Esophagus muscularis mucosa (tissue), 4 donors: ENCODE results near the gene ATP2B1. TPM values are rescaled to one million over a fixed set of nuclear protein-coding genes. Genes with fewer than 3 reads are reported as not detected.

Experiments used
- DNase-seq: peaks from one replicate; pipeline ENCODE4 v3.0.0-alpha.2; 2017; ENCODE audit errors: extremely low spot score
- H3K27ac ChIP-seq, 4 donors: fragments of 200-600 bp; sonication (generic); replicated peaks in 1 of 4; 1 replicate in 3 of 4; 2 replicates in 1 of 4; pipeline ENCODE4 v1.5.1; 2016 to 2019; ENCODE audit warnings: mild to moderate bottlenecking in 1 of 4
- H3K27me3 ChIP-seq, 4 donors: fragments of 200-600 bp; sonication (generic); one replicate each; pipeline versions ENCODE4 v1.5.1 to v1.6.0; 2016 to 2019
- H3K36me3 ChIP-seq, 4 donors: fragments of 200-600 bp; sonication (generic); one replicate each; pipeline ENCODE4 v1.5.1; 2016 to 2019
- H3K4me1 ChIP-seq, 4 donors: fragments of 200-600 bp; sonication (generic); one replicate each; pipeline ENCODE4 v1.5.1; 2016 to 2019
- H3K4me3 ChIP-seq, 4 donors: fragments of 200-600 bp; sonication (generic); 1 replicate in 2 of 4; 2 replicates in 2 of 4; pipeline ENCODE4 v1.5.1; 2016 to 2019; ENCODE audit warnings: mild to moderate bottlenecking in 4 of 4, moderate library complexity in 1 of 4
- H3K9me3 ChIP-seq, 4 donors: fragments of 200-600 bp; sonication (generic); 1 replicate in 3 of 4; 2 replicates in 1 of 4; pipeline ENCODE4 v1.5.1; 2016 to 2019
- EP300 ChIP-seq: sonication (generic); formaldehyde crosslinking; IDR thresholded peaks from one replicate; pipeline ENCODE4 v1.6.1; 2017; ENCODE audit warnings: antibody characterized with exemption
- POLR2A ChIP-seq: fragments of 450-650 bp; IDR thresholded peaks from one replicate; pipeline ENCODE4 v1.6.1; 2017; ENCODE audit warnings: antibody characterized with exemption, moderate library complexity, mild to moderate bottlenecking, low read depth
- POLR2AphosphoS5 ChIP-seq, 2 donors: sonication (generic); formaldehyde crosslinking; IDR thresholded peaks; one replicate each; pipeline ENCODE4 v1.6.1; 2017; ENCODE audit warnings: antibody characterized with exemption in 2 of 2
- WGBS: methylation state at CpG from one replicate; pipeline ENCODE4 v1.1.5; 2018; 5-methylcytosine and 5-hydroxymethylcytosine counted together
- intact Hi-C: fragments of 100-400 bp; cut with DNase I; formaldehyde crosslinking; loops from one replicate; pipeline ENCODE4 v1.15.1; 2023
- total RNA-seq, 4 donors: library from RNA; depleted of rRNA; stranded (reverse); fragments of >200 nt; gene quantifications; one replicate each; pipeline versions ENCODE4 v1.1.0 to v1.2.1, GENCODE V29; 2016
- TF ChIP-seq, protein P1 (sequence below), 3 experiments: fragments of 200-600 bp in 2 of 3; fragments of 450-650 bp in 1 of 3; sonication (generic) in 2 of 3; IDR thresholded peaks; one replicate each; pipeline ENCODE4 v1.5.1; 2017 to 2019; ENCODE audit warnings: antibody characterized with exemption in 3 of 3, mild to moderate bottlenecking in 2 of 3, moderate library complexity in 1 of 3

The ATP2B1 gene
- total RNA-seq, 4 donors from 2014 or later: 16.0 to 36.9 (median 20.7) TPM

DNA sequence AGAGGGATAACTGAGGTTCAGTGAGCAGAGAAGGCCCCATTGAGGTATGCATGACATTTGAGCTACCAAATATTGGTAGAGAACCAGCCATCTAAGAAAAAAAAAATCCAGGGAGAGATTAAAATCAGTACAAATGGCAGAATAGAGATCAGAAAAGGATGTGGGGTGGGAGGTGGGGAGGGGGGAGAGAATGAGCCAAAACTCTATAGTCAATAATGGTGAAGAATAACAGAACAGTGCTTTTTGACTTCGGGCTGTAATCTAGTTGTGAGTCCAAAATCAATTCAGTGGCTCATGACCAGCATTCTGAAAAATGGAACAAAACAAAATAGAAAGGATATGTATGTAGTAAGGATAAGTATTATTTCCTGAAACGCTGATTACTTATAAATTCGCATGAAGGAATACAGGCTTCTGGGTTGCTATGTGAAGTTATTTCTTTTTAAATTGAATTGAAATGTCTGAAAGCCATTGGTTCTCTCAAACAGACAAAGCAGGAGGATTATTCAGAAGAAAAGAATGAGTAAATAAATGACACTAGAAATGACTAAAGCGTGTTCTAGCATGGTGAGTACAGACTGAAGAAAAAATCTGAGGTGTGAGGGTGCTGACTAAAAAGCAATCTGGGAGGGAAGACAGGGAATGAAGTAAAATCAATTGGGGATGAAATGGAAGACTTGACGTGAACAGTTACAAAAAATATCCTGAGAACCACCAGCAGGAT is 72.4 kb downstream of the ATP2B1 start:
- Histone ChIP-seq H3K9me3 (no peaks in the 10 kb centered on the region), H3K36me3 (peaks cover 0 to 16% (median 6%) of the 10 kb centered on the region in 4 donors), H3K27ac (no peak overlapping the region), H3K4me3 (no peak overlapping the region), H3K27me3 (no peaks in the 10 kb centered on the region), H3K4me1 (peaks cover 0 to 11% (median 4%) of the 10 kb centered on the region in 4 donors)
- WGBS: 82% methylated on average over 5 of the region's 5 CpGs
- intact Hi-C loops: no loop called here
- DNase-seq: no peak
- TF ChIP-seq POLR2A (no peak), POLR2AphosphoS5 (IDR thresholded peaks at IDR 0.05) (no peak), EP300 (no peak)
- TF ChIP-seq, protein P1, sequence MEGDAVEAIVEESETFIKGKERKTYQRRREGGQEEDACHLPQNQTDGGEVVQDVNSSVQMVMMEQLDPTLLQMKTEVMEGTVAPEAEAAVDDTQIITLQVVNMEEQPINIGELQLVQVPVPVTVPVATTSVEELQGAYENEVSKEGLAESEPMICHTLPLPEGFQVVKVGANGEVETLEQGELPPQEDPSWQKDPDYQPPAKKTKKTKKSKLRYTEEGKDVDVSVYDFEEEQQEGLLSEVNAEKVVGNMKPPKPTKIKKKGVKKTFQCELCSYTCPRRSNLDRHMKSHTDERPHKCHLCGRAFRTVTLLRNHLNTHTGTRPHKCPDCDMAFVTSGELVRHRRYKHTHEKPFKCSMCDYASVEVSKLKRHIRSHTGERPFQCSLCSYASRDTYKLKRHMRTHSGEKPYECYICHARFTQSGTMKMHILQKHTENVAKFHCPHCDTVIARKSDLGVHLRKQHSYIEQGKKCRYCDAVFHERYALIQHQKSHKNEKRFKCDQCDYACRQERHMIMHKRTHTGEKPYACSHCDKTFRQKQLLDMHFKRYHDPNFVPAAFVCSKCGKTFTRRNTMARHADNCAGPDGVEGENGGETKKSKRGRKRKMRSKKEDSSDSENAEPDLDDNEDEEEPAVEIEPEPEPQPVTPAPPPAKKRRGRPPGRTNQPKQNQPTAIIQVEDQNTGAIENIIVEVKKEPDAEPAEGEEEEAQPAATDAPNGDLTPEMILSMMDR (IDR thresholded peaks at IDR 0.05): no peak

DNA sequence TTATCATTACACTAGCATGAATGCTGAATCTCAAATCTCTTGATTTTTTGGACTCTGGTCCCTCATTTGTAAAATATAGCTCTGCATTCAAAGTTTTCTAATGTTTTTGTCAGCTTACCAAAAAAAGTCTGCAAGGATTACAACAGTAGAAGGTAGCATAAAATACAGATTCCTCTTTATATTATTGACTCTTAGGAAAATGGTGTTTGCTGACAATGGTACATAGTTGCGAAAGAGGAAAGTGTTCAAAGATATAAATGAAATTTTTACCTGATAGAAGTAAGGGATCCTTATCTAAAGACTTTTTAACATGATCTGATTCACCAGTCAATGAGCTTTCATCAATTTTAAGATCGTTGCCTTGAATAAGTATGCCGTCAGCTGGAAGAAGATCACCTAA is 74.1 kb downstream of the ATP2B1 start:
- Histone ChIP-seq H3K9me3 (no peaks in the 10 kb centered on the region), H3K27me3 (no peaks in the 10 kb centered on the region), H3K4me3 (no peak overlapping the region), H3K36me3 (peaks cover 0 to 18% (median 12%) of the 10 kb centered on the region in 4 donors), H3K4me1 (peaks cover 0 to 11% (median 4%) of the 10 kb centered on the region in 4 donors), H3K27ac (no peak overlapping the region)
- intact Hi-C loops: no loop called here
- TF ChIP-seq EP300 (no peak), POLR2AphosphoS5 (IDR thresholded peaks at IDR 0.05) (no peak), POLR2A (no peak)
- TF ChIP-seq, protein P1 (IDR thresholded peaks at IDR 0.05): no peak
- DNase-seq: no peak
- 98% methylated on average over 3 of the region's 3 CpGs for WGBS

DNA sequence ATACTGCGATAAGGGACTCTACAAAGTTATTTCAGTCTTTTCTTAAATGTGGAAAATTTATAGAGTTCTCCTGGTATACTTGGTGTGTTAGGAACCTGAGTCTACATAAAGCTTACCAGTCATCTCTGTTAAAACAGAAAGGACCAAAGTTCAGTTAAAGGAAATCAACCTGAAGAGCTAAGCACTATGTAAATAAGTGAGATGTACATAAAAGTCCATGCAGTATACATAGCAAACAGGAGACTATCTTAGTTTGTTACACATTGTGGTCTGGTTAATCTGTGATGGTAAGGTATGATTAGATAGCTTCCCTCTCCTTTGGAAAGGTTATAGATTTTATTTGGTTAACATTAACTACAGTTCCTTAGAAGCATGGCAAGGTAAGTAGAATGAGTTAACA is 75.9 kb downstream of the ATP2B1 start:
- TF ChIP-seq POLR2A (no peak), EP300 (no peak), POLR2AphosphoS5 (IDR thresholded peaks at IDR 0.05) (no peak)
- TF ChIP-seq, protein P1 (IDR thresholded peaks at IDR 0.05): no peak
- Histone ChIP-seq H3K27ac (no peak overlapping the region), H3K9me3 (no peaks in the 10 kb centered on the region), H3K36me3 (peaks cover 0 to 34% (median 21%) of the 10 kb centered on the region in 4 donors), H3K27me3 (no peaks in the 10 kb centered on the region), H3K4me1 (peaks cover 0 to 11% (median 4%) of the 10 kb centered on the region in 4 donors), H3K4me3 (no peak overlapping the region)
- intact Hi-C loops: no loop called here
- WGBS: 98% methylated on average over 1 of the region's 1 CpG
- no peak for DNase-seq

DNA sequence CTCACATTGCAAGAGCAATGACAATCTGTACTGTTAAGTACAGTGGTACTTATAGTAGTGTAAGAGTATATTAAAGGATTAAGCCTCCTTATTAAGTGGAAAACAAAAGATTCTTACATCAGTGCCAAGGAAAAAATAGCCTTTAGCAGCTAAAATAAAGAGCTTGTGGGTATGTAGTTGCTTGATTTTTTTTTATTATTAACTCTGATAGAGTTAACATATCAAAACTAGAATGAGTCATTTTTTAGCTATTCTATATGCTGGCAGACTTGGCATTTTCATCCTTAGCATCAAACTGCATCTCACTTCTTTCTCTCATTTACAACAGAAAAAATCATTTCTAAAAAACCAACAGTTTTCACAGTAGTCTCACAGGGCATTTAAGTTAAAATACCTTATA is 86.5 kb downstream of the ATP2B1 start:
- H3K27ac ChIP-seq: no peak overlapping the region
- no peaks in the 10 kb centered on the region for H3K27me3 ChIP-seq
- intact Hi-C loops: no loop called here
- no peak for DNase-seq
- no peaks in the 10 kb centered on the region for H3K4me1 ChIP-seq
- no peaks in the 10 kb centered on the region for H3K9me3 ChIP-seq
- H3K4me3 ChIP-seq: no peak overlapping the region
- H3K36me3 ChIP-seq: peaks cover 0 to 33% (median 15%) of the 10 kb centered on the region in 4 donors
- TF ChIP-seq POLR2AphosphoS5 (IDR thresholded peaks at IDR 0.05): no peak
- TF ChIP-seq POLR2A: no peak
- TF ChIP-seq, protein P1 (IDR thresholded peaks at IDR 0.05): no peak
- TF ChIP-seq EP300: no peak
